OCI-LY7 (cell line): Measurements from ENCODE around the gene DHPS.

Experiments used
- CTCF ChIP-seq: fragments of 200-600 bp; sonication (generic); conservative IDR thresholded peaks from 2 replicates; pipeline ENCODE4 v1.5.1; 2014; ENCODE audit warnings: mild to moderate bottlenecking, antibody characterized with exemption, low read length, moderate library complexity, mixed read lengths
- EZH2phosphoT487 ChIP-seq: fragments of 200-600 bp; sonication (generic); IDR thresholded peaks from 2 replicates; pipeline ENCODE4 v1.6.1; 2018; ENCODE audit warnings: low read depth, borderline replicate concordance, mild to moderate bottlenecking, mixed run types, antibody characterized with exemption, low read length, moderate library complexity, mixed read lengths

- no peak for TF ChIP-seq CTCF
- no peak for TF ChIP-seq EZH2phosphoT487
These were observed 6.0 kb upstream of the DHPS start, which contains the start of gene GNG14 for GRCh38 chr19:12687496-12688196.
